Effector memory CD4-positive, alpha-beta T cell (primary cell): ENCODE data around the gene KIAA1328.

Source experiments
- DNase-seq, 3 donors: peaks; one replicate each; pipeline ENCODE4 v3.0.0-alpha.2; 2020
- H3K27ac ChIP-seq: 2 replicates; pipeline ENCODE4 v1.7.0; 2013; ENCODE audit warnings: mild to moderate bottlenecking, low read length, moderate library complexity; ENCODE audit not compliant: insufficient read depth, poor library complexity, severe bottlenecking
- H3K27me3 ChIP-seq: replicated peaks from 2 replicates; pipeline ENCODE4 v1.7.0; 2013; ENCODE audit warnings: mild to moderate bottlenecking, low read length; ENCODE audit not compliant: insufficient read depth, control insufficient read depth, poor library complexity, severe bottlenecking
- H3K36me3 ChIP-seq: 2 replicates; pipeline ENCODE4 v1.7.0; 2013; ENCODE audit warnings: mild to moderate bottlenecking, low read length, moderate library complexity; ENCODE audit not compliant: control insufficient read depth, insufficient read depth
- H3K4me1 ChIP-seq: 2 replicates; pipeline ENCODE4 v1.7.0; 2013; ENCODE audit warnings: low read length, mild to moderate bottlenecking; ENCODE audit not compliant: control insufficient read depth, insufficient read depth, poor library complexity, severe bottlenecking
- H3K4me3 ChIP-seq: 2 replicates; pipeline ENCODE4 v1.7.0; 2013; ENCODE audit warnings: low read length, low read depth, mild to moderate bottlenecking; ENCODE audit not compliant: insufficient read depth, poor library complexity, severe bottlenecking
- H3K9me3 ChIP-seq: 2 replicates; pipeline ENCODE4 v1.7.0; 2013; ENCODE audit warnings: mild to moderate bottlenecking, low read length, moderate library complexity; ENCODE audit not compliant: control insufficient read depth

KIAA1328 gene

GRCh38 chr18:37274309-37275236, 445.6 kb downstream of the KIAA1328 start:
- H3K27ac ChIP-seq = no peak overlapping the region
- no peak for DNase-seq
- H3K4me3 ChIP-seq = no peak overlapping the region
- no peaks in the 10 kb centered on the region for H3K27me3 ChIP-seq
- H3K36me3 ChIP-seq = no peaks in the 10 kb centered on the region
- H3K9me3 ChIP-seq = no peaks in the 10 kb centered on the region
- H3K4me1 ChIP-seq = no peaks in the 10 kb centered on the region

DNA sequence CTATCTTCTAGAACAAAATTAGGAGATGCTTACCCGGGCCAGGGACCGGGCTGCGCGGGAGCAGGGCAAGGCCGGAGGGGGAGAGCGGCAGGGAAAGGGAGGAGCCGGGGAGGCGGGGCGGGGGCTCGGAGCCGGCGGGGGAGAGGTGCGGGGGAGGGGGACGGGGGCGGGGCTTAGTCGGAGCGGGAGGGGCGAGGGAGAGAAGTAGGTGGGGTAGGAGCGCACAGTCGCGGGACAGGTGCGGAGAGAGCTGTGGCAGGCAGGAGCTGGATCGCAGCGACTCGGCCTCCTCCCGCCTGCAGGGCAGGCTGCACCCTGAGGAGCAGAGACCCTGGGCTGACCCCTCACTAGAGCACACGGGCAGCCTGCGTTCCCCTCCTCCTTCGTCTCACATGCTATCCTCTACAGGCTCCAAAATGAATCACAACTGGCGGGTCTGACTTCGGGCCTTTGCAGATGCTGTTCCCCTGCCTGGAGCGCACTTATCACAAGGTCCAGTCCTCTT, 446.4 kb downstream of the KIAA1328 start:
- H3K27ac ChIP-seq = no peak overlapping the region
- DNase-seq = no peak
- no peaks in the 10 kb centered on the region for H3K27me3 ChIP-seq

GRCh38 chr18:37276111-37276890, 447.4 kb downstream of the KIAA1328 start:
- DNase-seq = no peak
- no peak overlapping the region for H3K4me3 ChIP-seq
- H3K27me3 ChIP-seq = no peaks in the 10 kb centered on the region
- H3K9me3 ChIP-seq = no peaks in the 10 kb centered on the region
- no peaks in the 10 kb centered on the region for H3K4me1 ChIP-seq
- no peak overlapping the region for H3K27ac ChIP-seq
- H3K36me3 ChIP-seq = no peaks in the 10 kb centered on the region

More for the DNA sequence above, 446.4 kb downstream of the KIAA1328 start:
- Histone ChIP-seq H3K36me3 (no peaks in the 10 kb centered on the region), H3K4me1 (no peaks in the 10 kb centered on the region), H3K9me3 (no peaks in the 10 kb centered on the region), H3K4me3 (no peak overlapping the region)

DNA sequence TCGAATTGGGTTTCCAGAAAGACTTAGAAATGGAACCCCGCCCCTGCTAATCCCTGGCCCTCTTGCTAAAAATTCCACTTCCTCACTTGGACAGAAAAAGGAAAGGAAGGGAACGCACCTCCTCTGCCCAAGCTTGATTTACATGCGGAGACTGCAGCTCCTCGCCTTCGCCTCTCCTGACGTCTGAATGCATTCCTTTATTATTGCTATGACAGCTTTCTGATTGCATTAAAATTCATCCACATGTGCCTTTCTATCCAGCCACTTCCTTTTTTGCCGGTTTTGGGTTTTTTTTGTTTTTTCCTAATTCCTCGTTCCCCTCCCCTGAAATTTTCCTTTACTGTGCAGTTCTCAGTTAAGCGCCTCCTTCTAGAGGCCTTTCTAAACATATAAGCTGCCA, 448.9 kb downstream of the KIAA1328 start:
- H3K4me3 ChIP-seq = no peak overlapping the region
- no peaks in the 10 kb centered on the region for H3K27me3 ChIP-seq
- no peaks in the 10 kb centered on the region for H3K4me1 ChIP-seq
- H3K9me3 ChIP-seq = no peaks in the 10 kb centered on the region
- no peak for DNase-seq
- no peaks in the 10 kb centered on the region for H3K36me3 ChIP-seq
- no peak overlapping the region for H3K27ac ChIP-seq
